H1 (cell line): ENCODE data around the gene STT3B. TPM values are rescaled to one million over a fixed set of nuclear protein-coding genes. Genes with fewer than 3 reads are reported as not detected.

Experiments used
- CTBP2 ChIP-seq: IDR thresholded peaks from 2 replicates; pipeline ENCODE4 v1.7.0; 2011; ENCODE audit warnings: borderline replicate concordance, mild to moderate bottlenecking, moderate library complexity, mixed read lengths, low read length; ENCODE audit not compliant: insufficient read depth, insufficient read length
- E2F6 ChIP-seq: IDR thresholded peaks from 2 replicates; pipeline ENCODE4 v1.6.1; 2012; ENCODE audit warnings: inconsistent platforms
- KDM5A ChIP-seq: fragments of 200-600 bp; IDR thresholded peaks from 2 replicates; pipeline ENCODE4 v1.7.1; 2012; ENCODE audit warnings: mild to moderate bottlenecking, low read length, inconsistent platforms, mixed read lengths
- NRF1 ChIP-seq: IDR thresholded peaks from 2 replicates; pipeline ENCODE4 v1.6.1; 2011; ENCODE audit warnings: mild to moderate bottlenecking, low read depth, low read length, improper control_type of control experiment
- POLR2AphosphoS5 ChIP-seq: IDR thresholded peaks from 2 replicates; pipeline ENCODE4 v1.6.1; 2011; ENCODE audit warnings: low read depth, low read length
- polyA plus RNA-seq, 7 experiments: library from polyadenylated mRNA; depleted of rRNA in 3 of 7; stranded (reverse) in 5 of 7; unstranded in 2 of 7; fragments of >200 nt in 5 of 7; fragments of 200-250 nt in 2 of 7; gene quantifications; 1 replicate in 5 of 7; 2 replicates in 1 of 7; 4 replicates in 1 of 7; pipeline versions ENCODE4 v1.2.1 to v1.2.3, GENCODE V29; 2011 to 2013; ENCODE audit warnings: missing spikeins in 2 of 7, mixed read lengths in 2 of 7
- total RNA-seq: library from RNA; stranded (reverse); fragmentation: NEBNext Ultra II Directional; extraction: Animal tissue kit (Norgen Biotek cat#: 25700); gene quantifications from 2 replicates; pipeline ENCODE4 v1.2.1, GENCODE V29; 2021
- TF ChIP-seq, protein P1 (sequence below): fragments of 300-600 bp; sonication (generic); IDR thresholded peaks from 2 replicates; pipeline ENCODE4 v1.7.1; 2012; ENCODE audit warnings: low read length, moderate library complexity, mild to moderate bottlenecking, inconsistent platforms; ENCODE audit not compliant: insufficient replicate concordance
- TF ChIP-seq, protein P2 (sequence below): IDR thresholded peaks from 2 replicates; pipeline ENCODE4 v1.6.1; 2012; ENCODE audit warnings: low read length, inconsistent platforms

STT3B gene
- total and polyA plus RNA-seq, 2 of the 8 experiments (the other 6 are each of a cell fraction or from before 2014, with no cell fraction given): 43.5 to 134 TPM

- TF ChIP-seq, protein P1, sequence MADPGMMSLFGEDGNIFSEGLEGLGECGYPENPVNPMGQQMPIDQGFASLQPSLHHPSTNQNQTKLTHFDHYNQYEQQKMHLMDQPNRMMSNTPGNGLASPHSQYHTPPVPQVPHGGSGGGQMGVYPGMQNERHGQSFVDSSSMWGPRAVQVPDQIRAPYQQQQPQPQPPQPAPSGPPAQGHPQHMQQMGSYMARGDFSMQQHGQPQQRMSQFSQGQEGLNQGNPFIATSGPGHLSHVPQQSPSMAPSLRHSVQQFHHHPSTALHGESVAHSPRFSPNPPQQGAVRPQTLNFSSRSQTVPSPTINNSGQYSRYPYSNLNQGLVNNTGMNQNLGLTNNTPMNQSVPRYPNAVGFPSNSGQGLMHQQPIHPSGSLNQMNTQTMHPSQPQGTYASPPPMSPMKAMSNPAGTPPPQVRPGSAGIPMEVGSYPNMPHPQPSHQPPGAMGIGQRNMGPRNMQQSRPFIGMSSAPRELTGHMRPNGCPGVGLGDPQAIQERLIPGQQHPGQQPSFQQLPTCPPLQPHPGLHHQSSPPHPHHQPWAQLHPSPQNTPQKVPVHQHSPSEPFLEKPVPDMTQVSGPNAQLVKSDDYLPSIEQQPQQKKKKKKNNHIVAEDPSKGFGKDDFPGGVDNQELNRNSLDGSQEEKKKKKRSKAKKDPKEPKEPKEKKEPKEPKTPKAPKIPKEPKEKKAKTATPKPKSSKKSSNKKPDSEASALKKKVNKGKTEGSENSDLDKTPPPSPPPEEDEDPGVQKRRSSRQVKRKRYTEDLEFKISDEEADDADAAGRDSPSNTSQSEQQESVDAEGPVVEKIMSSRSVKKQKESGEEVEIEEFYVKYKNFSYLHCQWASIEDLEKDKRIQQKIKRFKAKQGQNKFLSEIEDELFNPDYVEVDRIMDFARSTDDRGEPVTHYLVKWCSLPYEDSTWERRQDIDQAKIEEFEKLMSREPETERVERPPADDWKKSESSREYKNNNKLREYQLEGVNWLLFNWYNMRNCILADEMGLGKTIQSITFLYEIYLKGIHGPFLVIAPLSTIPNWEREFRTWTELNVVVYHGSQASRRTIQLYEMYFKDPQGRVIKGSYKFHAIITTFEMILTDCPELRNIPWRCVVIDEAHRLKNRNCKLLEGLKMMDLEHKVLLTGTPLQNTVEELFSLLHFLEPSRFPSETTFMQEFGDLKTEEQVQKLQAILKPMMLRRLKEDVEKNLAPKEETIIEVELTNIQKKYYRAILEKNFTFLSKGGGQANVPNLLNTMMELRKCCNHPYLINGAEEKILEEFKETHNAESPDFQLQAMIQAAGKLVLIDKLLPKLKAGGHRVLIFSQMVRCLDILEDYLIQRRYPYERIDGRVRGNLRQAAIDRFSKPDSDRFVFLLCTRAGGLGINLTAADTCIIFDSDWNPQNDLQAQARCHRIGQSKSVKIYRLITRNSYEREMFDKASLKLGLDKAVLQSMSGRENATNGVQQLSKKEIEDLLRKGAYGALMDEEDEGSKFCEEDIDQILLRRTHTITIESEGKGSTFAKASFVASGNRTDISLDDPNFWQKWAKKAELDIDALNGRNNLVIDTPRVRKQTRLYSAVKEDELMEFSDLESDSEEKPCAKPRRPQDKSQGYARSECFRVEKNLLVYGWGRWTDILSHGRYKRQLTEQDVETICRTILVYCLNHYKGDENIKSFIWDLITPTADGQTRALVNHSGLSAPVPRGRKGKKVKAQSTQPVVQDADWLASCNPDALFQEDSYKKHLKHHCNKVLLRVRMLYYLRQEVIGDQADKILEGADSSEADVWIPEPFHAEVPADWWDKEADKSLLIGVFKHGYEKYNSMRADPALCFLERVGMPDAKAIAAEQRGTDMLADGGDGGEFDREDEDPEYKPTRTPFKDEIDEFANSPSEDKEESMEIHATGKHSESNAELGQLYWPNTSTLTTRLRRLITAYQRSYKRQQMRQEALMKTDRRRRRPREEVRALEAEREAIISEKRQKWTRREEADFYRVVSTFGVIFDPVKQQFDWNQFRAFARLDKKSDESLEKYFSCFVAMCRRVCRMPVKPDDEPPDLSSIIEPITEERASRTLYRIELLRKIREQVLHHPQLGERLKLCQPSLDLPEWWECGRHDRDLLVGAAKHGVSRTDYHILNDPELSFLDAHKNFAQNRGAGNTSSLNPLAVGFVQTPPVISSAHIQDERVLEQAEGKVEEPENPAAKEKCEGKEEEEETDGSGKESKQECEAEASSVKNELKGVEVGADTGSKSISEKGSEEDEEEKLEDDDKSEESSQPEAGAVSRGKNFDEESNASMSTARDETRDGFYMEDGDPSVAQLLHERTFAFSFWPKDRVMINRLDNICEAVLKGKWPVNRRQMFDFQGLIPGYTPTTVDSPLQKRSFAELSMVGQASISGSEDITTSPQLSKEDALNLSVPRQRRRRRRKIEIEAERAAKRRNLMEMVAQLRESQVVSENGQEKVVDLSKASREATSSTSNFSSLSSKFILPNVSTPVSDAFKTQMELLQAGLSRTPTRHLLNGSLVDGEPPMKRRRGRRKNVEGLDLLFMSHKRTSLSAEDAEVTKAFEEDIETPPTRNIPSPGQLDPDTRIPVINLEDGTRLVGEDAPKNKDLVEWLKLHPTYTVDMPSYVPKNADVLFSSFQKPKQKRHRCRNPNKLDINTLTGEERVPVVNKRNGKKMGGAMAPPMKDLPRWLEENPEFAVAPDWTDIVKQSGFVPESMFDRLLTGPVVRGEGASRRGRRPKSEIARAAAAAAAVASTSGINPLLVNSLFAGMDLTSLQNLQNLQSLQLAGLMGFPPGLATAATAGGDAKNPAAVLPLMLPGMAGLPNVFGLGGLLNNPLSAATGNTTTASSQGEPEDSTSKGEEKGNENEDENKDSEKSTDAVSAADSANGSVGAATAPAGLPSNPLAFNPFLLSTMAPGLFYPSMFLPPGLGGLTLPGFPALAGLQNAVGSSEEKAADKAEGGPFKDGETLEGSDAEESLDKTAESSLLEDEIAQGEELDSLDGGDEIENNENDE: no peak
- no peak for TF ChIP-seq CTBP2
- no peak for TF ChIP-seq NRF1
- TF ChIP-seq E2F6: no peak
- TF ChIP-seq KDM5A: no peak
- TF ChIP-seq, protein P2, sequence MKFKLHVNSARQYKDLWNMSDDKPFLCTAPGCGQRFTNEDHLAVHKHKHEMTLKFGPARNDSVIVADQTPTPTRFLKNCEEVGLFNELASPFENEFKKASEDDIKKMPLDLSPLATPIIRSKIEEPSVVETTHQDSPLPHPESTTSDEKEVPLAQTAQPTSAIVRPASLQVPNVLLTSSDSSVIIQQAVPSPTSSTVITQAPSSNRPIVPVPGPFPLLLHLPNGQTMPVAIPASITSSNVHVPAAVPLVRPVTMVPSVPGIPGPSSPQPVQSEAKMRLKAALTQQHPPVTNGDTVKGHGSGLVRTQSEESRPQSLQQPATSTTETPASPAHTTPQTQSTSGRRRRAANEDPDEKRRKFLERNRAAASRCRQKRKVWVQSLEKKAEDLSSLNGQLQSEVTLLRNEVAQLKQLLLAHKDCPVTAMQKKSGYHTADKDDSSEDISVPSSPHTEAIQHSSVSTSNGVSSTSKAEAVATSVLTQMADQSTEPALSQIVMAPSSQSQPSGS: no peak
- TF ChIP-seq POLR2AphosphoS5: no peak
Observed at GRCh38 chr3:31553258-31553657, 20.5 kb downstream of the STT3B start (continued).
